Naive B cell (primary cell): ENCODE data around the gene RNF34. TPM values are rescaled to one million over a fixed set of nuclear protein-coding genes. Genes with fewer than 3 reads are reported as not detected.

Experiments
- ATAC-seq, 2 donors: fragments of 150-1000 bp; cut with Tn5 transposase; 2 replicates each; pipeline ENCODE4 v1.10.0; 2021; ENCODE audit warnings: low read depth in 2 of 2, mild to moderate bottlenecking in 2 of 2, moderate library complexity in 2 of 2
- DNase-seq: peaks from one replicate; pipeline ENCODE4 v3.0.0; 2022
- H3K27ac Mint-ChIP-seq, 6 donors: one replicate each; pipeline ENCODE4 v1.8.0; 2020 to 2022; ENCODE audit warnings: mild to moderate bottlenecking in 6 of 6, mixed read lengths in 6 of 6, moderate library complexity in 5 of 6, inconsistent platforms in 2 of 6
- H3K27me3 Mint-ChIP-seq, 3 donors: one replicate each; pipeline ENCODE4 v1.8.0; 2021 to 2022; ENCODE audit warnings: mixed read lengths in 3 of 3, mild to moderate bottlenecking in 1 of 3
- H3K36me3 Mint-ChIP-seq, 2 donors: one replicate each; pipeline ENCODE4 v1.8.0; 2020 to 2022; ENCODE audit warnings: mixed read lengths in 2 of 2, inconsistent platforms in 1 of 2, mild to moderate bottlenecking in 1 of 2
- H3K4me1 Mint-ChIP-seq, 3 donors: one replicate each; pipeline ENCODE4 v1.8.0; 2020 to 2022; ENCODE audit warnings: mixed read lengths in 3 of 3, inconsistent platforms in 1 of 3, mild to moderate bottlenecking in 1 of 3, moderate library complexity in 1 of 3
- H3K4me3 Mint-ChIP-seq, 8 donors: one replicate each; pipeline ENCODE4 v1.8.0; 2020 to 2022; ENCODE audit warnings: mild to moderate bottlenecking in 8 of 8, mixed read lengths in 8 of 8, moderate library complexity in 8 of 8, inconsistent platforms in 2 of 8
- H3K9me3 Mint-ChIP-seq, 7 donors: one replicate each; pipeline ENCODE4 v1.8.0; 2020 to 2022; ENCODE audit warnings: mixed read lengths in 7 of 7, mild to moderate bottlenecking in 5 of 7, inconsistent platforms in 2 of 7, moderate library complexity in 1 of 7
- polyA plus RNA-seq, 6 donors: library from polyadenylated mRNA; unstranded; fragments of 300-500 nt; fragmentation: Illumina TruSeq; gene quantifications; one replicate each; pipeline ENCODE4 v1.2.3, GENCODE V29; 2021; ENCODE audit warnings: low read depth in 6 of 6

The RNF34 gene
- polyA plus RNA-seq, 6 donors from 2014 or later = 25.3 to 47.8 (median 36.3) TPM

- Mint-ChIP-seq H3K9me3 (no peaks in the 10 kb centered on the region), H3K4me3 (peak overlapping the region in 5 of 8 donors; percentile 9 to 64 (median 42)), H3K36me3 (peaks cover 0 to 8% of the 10 kb centered on the region in 2 donors), H3K27ac (peak overlapping the region in 4 of 6 donors; percentile 26 to 91 (median 60)), H3K4me1 (peaks cover 33 to 51% (median 36%) of the 10 kb centered on the region in 3 donors), H3K27me3 (no peaks in the 10 kb centered on the region)
- ATAC-seq (no peak), DNase-seq (no peak)
These were observed 48.9 kb downstream of the RNF34 start for GRCh38 chr12:121448771-121449315.

DNA sequence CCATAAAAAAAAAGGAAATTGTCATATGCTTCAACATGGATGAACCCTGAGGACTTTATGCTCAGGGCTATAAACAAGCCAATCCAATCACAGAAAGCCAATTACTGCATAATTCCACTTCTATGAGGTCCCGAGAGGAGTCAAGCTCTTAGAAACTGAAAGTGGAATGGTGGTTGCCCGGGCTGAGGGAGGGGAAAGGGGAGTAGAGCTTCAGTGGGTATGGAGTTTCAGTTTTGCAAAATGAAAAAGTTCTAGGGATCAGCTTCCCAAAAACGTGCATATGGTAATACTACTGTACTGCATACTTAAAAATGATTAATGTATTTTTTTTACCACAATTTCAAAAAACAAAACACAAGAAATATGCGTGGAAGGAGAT, 52.0 kb downstream of the RNF34 start:
- Mint-ChIP-seq H3K36me3 (peaks cover 0 to 8% of the 10 kb centered on the region in 2 donors), H3K4me1 (peaks cover 50 to 70% (median 60%) of the 10 kb centered on the region in 3 donors), H3K27me3 (no peaks in the 10 kb centered on the region), H3K27ac (peak overlapping the region; percentile 53 to 84 (median 66)), H3K4me3 (peak overlapping the region in 7 of 8 donors; percentile 13 to 77 (median 41)), H3K9me3 (no peaks in the 10 kb centered on the region)
- peak; percentile 64 to 71 for ATAC-seq
- no peak for DNase-seq

- ATAC-seq (peak; percentile 13 to 18), DNase-seq (no peak)
- Mint-ChIP-seq H3K27me3 (no peaks in the 10 kb centered on the region), H3K4me3 (peak overlapping the region in 4 of 8 donors; percentile 40 to 77 (median 54)), H3K9me3 (no peaks in the 10 kb centered on the region), H3K36me3 (peaks cover 2 to 8% of the 10 kb centered on the region in 2 donors), H3K27ac (peak overlapping the region in 4 of 6 donors; percentile 47 to 84 (median 76)), H3K4me1 (peaks cover 52 to 71% (median 65%) of the 10 kb centered on the region in 3 donors)
These were observed 52.5 kb downstream of the RNF34 start for GRCh38 chr12:121452340-121452984.

DNA sequence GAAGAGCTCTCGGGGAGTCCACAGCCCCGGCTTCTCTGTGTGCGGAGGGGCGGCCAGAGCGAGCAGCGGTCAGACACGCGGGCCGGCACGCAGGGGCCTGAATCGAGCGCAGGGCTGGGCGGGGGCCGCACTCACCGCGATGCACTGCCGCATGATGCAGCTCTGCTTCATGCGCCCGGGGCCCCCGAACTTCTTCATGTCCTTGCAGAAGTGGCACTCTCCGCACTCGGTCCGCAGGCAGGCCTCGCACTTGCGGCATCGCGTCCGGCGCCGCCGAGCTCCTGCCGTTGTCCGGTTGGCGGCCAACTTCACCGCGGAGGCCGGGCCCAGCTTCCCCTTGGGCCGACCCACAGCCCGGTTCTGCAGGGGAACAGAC, 53.1 kb downstream of the RNF34 start:
- peaks cover 7 to 8% of the 10 kb centered on the region in 2 donors for H3K36me3 Mint-ChIP-seq

GRCh38 chr12:121453629-121454028, 53.7 kb downstream of the RNF34 start:
- ATAC-seq = no peak
- Mint-ChIP-seq H3K4me1 (peaks cover 52 to 74% (median 66%) of the 10 kb centered on the region in 3 donors), H3K36me3 (peaks cover 5 to 7% of the 10 kb centered on the region in 2 donors), H3K9me3 (no peaks in the 10 kb centered on the region), H3K27ac (peak overlapping the region in 2 of 6 donors; percentile 56 to 67), H3K4me3 (no peak overlapping the region), H3K27me3 (no peaks in the 10 kb centered on the region)
- DNase-seq = no peak

More for the DNA sequence above, 53.1 kb downstream of the RNF34 start:
- no peak overlapping the region for H3K4me3 Mint-ChIP-seq
- peaks cover 56 to 76% (median 70%) of the 10 kb centered on the region in 3 donors for H3K4me1 Mint-ChIP-seq
- ATAC-seq = no peak
- H3K27ac Mint-ChIP-seq = peak overlapping the region in 1 of 6 donors; percentile 20
- DNase-seq = no peak
- no peaks in the 10 kb centered on the region for H3K9me3 Mint-ChIP-seq
- H3K27me3 Mint-ChIP-seq = no peaks in the 10 kb centered on the region

DNA sequence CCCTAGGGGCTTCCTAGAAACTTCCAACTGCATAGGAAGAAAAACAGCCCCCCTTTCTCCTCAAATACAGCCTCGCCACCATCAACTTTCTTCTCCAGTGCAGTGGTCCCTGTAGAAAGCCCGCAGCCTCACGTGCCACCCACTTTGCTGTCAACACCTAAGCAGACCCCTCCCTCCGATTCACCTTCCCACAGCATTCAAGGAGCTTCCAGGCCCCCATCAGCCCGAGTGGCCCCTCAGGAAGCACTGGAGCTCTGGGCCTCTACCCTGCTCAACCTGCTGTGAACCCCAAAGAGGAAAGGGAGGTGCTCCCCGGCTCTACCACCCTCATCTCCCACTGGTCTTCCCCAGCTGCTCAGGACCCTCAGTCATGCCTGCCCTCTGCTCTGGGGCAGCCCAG, 55.0 kb downstream of the RNF34 start:
- Mint-ChIP-seq H3K4me3 (no peak overlapping the region), H3K27ac (peak overlapping the region in 4 of 6 donors; percentile 76 to 87 (median 84))

DNA sequence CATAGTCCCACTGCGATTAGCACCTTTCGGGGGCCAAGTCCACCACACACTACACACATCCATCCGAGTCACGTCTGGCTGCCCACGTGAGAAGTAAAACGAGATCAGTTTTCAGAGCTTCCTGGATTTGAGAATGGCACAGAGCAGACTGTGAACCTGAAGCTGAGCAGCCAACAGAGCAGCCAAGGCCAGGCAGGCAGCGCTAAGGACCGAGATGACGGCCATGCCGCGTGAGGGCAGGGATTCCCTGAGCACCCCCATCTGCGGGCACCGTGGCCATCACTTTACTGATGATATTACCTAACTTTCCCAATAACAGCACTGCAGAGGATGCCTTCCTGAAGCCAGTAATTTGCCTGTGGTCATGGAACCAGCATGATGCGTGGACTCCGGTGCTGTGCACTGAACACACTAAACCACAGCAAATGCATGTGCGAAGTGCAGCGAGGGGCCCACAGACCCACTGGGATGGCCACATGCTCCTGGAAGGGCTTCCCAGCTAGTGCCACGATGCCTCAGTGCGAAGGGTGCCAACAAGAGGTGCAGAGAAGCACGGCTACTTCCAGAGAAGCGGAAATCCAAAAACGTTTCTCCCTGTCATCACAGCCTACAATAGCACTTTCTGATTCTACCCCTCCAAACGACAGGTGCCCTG, 56.0 kb downstream of the RNF34 start:
- no peaks in the 10 kb centered on the region for H3K27me3 Mint-ChIP-seq
- H3K27ac Mint-ChIP-seq = peak overlapping the region in 2 of 6 donors; percentile 56 to 72
- H3K36me3 Mint-ChIP-seq = peaks cover 0 to 7% of the 10 kb centered on the region in 2 donors
- no peak for DNase-seq
- peaks cover 40 to 65% (median 62%) of the 10 kb centered on the region in 3 donors for H3K4me1 Mint-ChIP-seq
- no peaks in the 10 kb centered on the region for H3K9me3 Mint-ChIP-seq
- no peak for ATAC-seq
- H3K4me3 Mint-ChIP-seq = no peak overlapping the region

More for the DNA sequence above, 55.0 kb downstream of the RNF34 start:
- Mint-ChIP-seq H3K36me3 (peaks cover 0 to 7% of the 10 kb centered on the region in 2 donors), H3K4me1 (peaks cover 41 to 63% (median 62%) of the 10 kb centered on the region in 3 donors), H3K9me3 (no peaks in the 10 kb centered on the region), H3K27me3 (no peaks in the 10 kb centered on the region)
- ATAC-seq (no peak), DNase-seq (no peak)

DNA sequence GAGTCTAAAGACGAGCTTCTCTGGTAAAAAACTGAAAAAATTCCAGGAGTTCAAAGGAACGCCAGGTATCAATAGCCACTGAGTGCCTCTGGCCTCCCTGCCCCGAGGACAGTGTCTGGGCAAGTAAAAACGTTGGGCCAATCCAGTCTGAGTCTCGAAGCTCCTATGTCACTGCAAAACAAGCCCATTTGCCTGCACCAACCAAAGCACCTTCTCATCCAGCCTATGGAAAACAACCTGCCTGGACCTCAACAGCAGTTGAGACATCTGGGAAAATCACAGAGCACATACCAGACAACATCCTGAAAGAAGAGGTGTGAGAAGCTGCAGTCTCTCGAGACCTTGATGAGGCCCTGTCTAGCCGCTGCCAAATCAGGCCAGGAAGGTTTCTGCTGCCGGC, 56.6 kb downstream of the RNF34 start:
- peaks cover 0 to 7% of the 10 kb centered on the region in 2 donors for H3K36me3 Mint-ChIP-seq
- no peaks in the 10 kb centered on the region for H3K9me3 Mint-ChIP-seq
- DNase-seq (no peak), ATAC-seq (no peak)
- H3K4me3 Mint-ChIP-seq = no peak overlapping the region
- no peaks in the 10 kb centered on the region for H3K27me3 Mint-ChIP-seq
- peaks cover 46 to 71% (median 62%) of the 10 kb centered on the region in 3 donors for H3K4me1 Mint-ChIP-seq
- peak overlapping the region in 2 of 6 donors; percentile 47 to 56 for H3K27ac Mint-ChIP-seq

DNA sequence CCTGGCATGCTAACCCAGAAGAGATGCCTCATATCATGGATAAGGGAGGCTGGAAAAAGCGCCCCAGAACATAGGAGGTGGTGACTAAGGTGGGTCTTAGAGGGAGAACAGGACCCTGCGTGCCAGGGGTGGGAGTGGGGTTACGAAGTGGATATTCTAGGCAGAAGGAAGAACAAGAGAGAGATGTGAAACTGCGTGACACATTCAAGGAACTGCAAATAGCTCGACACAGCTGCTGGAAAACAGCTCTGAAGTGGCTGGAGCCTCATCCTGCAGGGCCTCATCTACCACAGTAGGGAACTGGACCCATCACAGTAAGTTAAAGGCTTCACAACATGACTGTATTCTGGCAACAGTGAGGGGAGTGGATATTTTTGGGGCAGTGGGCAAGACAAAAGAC, 61.1 kb downstream of the RNF34 start:
- H3K9me3 Mint-ChIP-seq = no peaks in the 10 kb centered on the region
- no peak for DNase-seq
- peak overlapping the region in 2 of 8 donors; percentile 52 to 55 for H3K4me3 Mint-ChIP-seq
- ATAC-seq = no peak
- H3K27ac Mint-ChIP-seq = peak overlapping the region in 5 of 6 donors; percentile 19 to 96 (median 34)
- no peaks in the 10 kb centered on the region for H3K27me3 Mint-ChIP-seq
- H3K4me1 Mint-ChIP-seq = peaks cover 43 to 64% (median 60%) of the 10 kb centered on the region in 3 donors
- H3K36me3 Mint-ChIP-seq = peaks cover 0 to 7% of the 10 kb centered on the region in 2 donors

DNA sequence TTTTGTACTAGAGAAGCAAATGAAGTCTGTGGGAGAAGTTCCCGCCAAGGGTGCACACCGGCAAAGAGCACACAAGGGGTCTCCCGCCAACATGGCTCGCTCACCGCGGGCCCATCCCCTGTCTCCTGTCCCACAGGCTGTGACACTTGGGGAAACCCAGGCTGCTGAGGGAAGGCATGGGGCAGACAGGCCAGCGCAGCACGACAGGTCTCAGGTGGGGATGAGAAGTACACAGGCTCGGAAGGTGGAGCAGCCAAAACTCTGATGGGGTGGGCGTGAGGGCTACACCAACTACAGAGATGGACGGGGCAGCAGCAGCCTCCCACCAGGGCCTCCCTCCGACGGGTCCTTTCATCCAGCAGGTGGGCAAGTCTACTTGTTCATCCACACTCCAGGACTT, 64.4 kb downstream of the RNF34 start:
- H3K9me3 Mint-ChIP-seq = no peaks in the 10 kb centered on the region
- H3K36me3 Mint-ChIP-seq = no peaks in the 10 kb centered on the region
- peak overlapping the region; percentile 22 to 97 (median 38) for H3K4me3 Mint-ChIP-seq
- no peak for DNase-seq
- no peaks in the 10 kb centered on the region for H3K27me3 Mint-ChIP-seq
- ATAC-seq = no peak
- no peak overlapping the region for H3K27ac Mint-ChIP-seq
- H3K4me1 Mint-ChIP-seq = peaks cover 42 to 59% (median 56%) of the 10 kb centered on the region in 3 donors

GRCh38 chr12:121465921-121466793, 66.2 kb downstream of the RNF34 start:
- no peaks in the 10 kb centered on the region for H3K36me3 Mint-ChIP-seq
- H3K4me3 Mint-ChIP-seq = peak overlapping the region; percentile 92 to 99 (median 98)
- no peaks in the 10 kb centered on the region for H3K9me3 Mint-ChIP-seq
- peak overlapping the region; percentile 93 to 99 (median 99) for H3K27ac Mint-ChIP-seq
- no peak for ATAC-seq
- DNase-seq = peak; percentile 60
- no peaks in the 10 kb centered on the region for H3K27me3 Mint-ChIP-seq
- peaks cover 36 to 63% (median 59%) of the 10 kb centered on the region in 3 donors for H3K4me1 Mint-ChIP-seq

- H3K27me3 Mint-ChIP-seq = no peaks in the 10 kb centered on the region
These were observed 67.1 kb downstream of the RNF34 start for GRCh38 chr12:121466794-121467637.

More at GRCh38 chr12:121466794-121467637, 67.1 kb downstream of the RNF34 start:
- Mint-ChIP-seq H3K27ac (no peak overlapping the region), H3K36me3 (no peaks in the 10 kb centered on the region), H3K4me3 (peak overlapping the region in 3 of 8 donors; percentile 52 to 95 (median 76)), H3K9me3 (no peaks in the 10 kb centered on the region), H3K4me1 (peaks cover 30 to 61% (median 56%) of the 10 kb centered on the region in 3 donors)
- peak; percentile 95 for DNase-seq
- peak; percentile 83 for ATAC-seq
